Neural progenitor cell (in vitro differentiated cells): ENCODE data around the gene EIF5A2. TPM values are rescaled to one million over a fixed set of nuclear protein-coding genes. Genes with fewer than 3 reads are reported as not detected.
A peak's percentile ranks its signal among the peaks of the same experiment; 100 is the strongest.

Experiments
- DNase-seq: peaks from one replicate; pipeline ENCODE4 v3.0.0-alpha.2; 2016; ENCODE audit warnings: low spot score
- H2AFZ ChIP-seq: fragments of 200-600 bp; sonication (generic); replicated peaks from 2 replicates; pipeline ENCODE4 v1.6.1; 2016; ENCODE audit warnings: antibody characterized with exemption
- H3F3A ChIP-seq: fragments of 200-600 bp; sonication (generic); 2 replicates; pipeline ENCODE4 v1.6.1; 2016; ENCODE audit warnings: antibody characterized with exemption, low read depth
- H3K27ac ChIP-seq: fragments of 200-600 bp; sonication (generic); 2 replicates; pipeline ENCODE4 v1.5.1; 2016; ENCODE audit warnings: mild to moderate bottlenecking
- H3K27me3 ChIP-seq: fragments of 200-600 bp; sonication (generic); 2 replicates; pipeline ENCODE4 v1.6.1; 2016; ENCODE audit warnings: mild to moderate bottlenecking, moderate library complexity
- H3K36me3 ChIP-seq: fragments of 200-600 bp; sonication (generic); 2 replicates; pipeline ENCODE4 v1.5.1; 2016
- H3K4me1 ChIP-seq: fragments of 200-600 bp; sonication (generic); 2 replicates; pipeline ENCODE4 v1.6.1; 2016; ENCODE audit warnings: mixed run types
- H3K4me2 ChIP-seq: fragments of 200-600 bp; sonication (generic); 2 replicates; pipeline ENCODE4 v1.6.1; 2016
- H3K4me3 ChIP-seq: fragments of 200-600 bp; sonication (generic); 2 replicates; pipeline ENCODE4 v1.5.1; 2016
- H3K79me2 ChIP-seq: fragments of 200-600 bp; sonication (generic); 2 replicates; pipeline ENCODE4 v1.6.1; 2016; ENCODE audit warnings: low read depth
- H3K9ac ChIP-seq: fragments of 200-600 bp; sonication (generic); 2 replicates; pipeline ENCODE4 v1.6.1; 2016
- H3K9me3 ChIP-seq: fragments of 200-600 bp; sonication (generic); 2 replicates; pipeline ENCODE4 v1.5.1; 2016; ENCODE audit warnings: low read depth
- H4K20me1 ChIP-seq: fragments of 200-600 bp; sonication (generic); 2 replicates; pipeline ENCODE4 v1.6.1; 2016; ENCODE audit warnings: low read depth
- H3K27ac Mint-ChIP-seq: 3 replicates; pipeline ENCODE4 v1.8.0; 2021; ENCODE audit warnings: mixed read lengths
- H3K27me3 Mint-ChIP-seq: 2 replicates; pipeline ENCODE4 v1.8.0; 2022; ENCODE audit warnings: low read depth, mild to moderate bottlenecking, inconsistent platforms, moderate library complexity, mixed read lengths; ENCODE audit not compliant: insufficient read depth
- H3K36me3 Mint-ChIP-seq: 3 replicates; pipeline ENCODE4 v1.8.0; 2021; ENCODE audit warnings: mixed read lengths
- H3K4me1 Mint-ChIP-seq: 3 replicates; pipeline ENCODE4 v1.8.0; 2021; ENCODE audit warnings: mixed read lengths
- H3K4me3 Mint-ChIP-seq: 3 replicates; pipeline ENCODE4 v1.8.0; 2021; ENCODE audit warnings: mild to moderate bottlenecking, moderate library complexity, mixed read lengths
- H3K9me3 Mint-ChIP-seq: 3 replicates; pipeline ENCODE4 v1.8.0; 2020; ENCODE audit warnings: mixed read lengths
- CTCF ChIP-seq: fragments of 200-600 bp; sonication (generic); IDR thresholded peaks from 2 replicates; pipeline ENCODE4 v1.5.1; 2017; ENCODE audit warnings: antibody characterized with exemption, mild to moderate bottlenecking
- EZH2 ChIP-seq: fragments of 200-600 bp; sonication (generic); IDR thresholded peaks from 2 replicates; pipeline ENCODE4 v1.6.1; 2017; ENCODE audit warnings: antibody characterized with exemption, mild to moderate bottlenecking, moderate library complexity
- EZH2phosphoT487 ChIP-seq: fragments of 200-600 bp; sonication (generic); IDR thresholded peaks from 2 replicates; pipeline ENCODE4 v1.6.1; 2017; ENCODE audit warnings: antibody characterized with exemption
- total RNA-seq: library from RNA; depleted of rRNA; stranded (reverse); fragments of >200 nt; gene quantifications from 2 replicates; pipeline ENCODE4 v1.2.3, GENCODE V29; 2015; ENCODE audit warnings: low replicate concordance

EIF5A2 gene
- total RNA-seq = 6.6 and 8.4 TPM in 2 replicates

GRCh38 chr3:170908235-170909116, at the start of gene EIF5A2:
EIF5A2 (minus strand) TSS chr3:170908637; CDS start chr3:170907806, 831 bp downstream.
- peak within 1 kb of the TSS; percentile 93 for H3K4me3 Mint-ChIP-seq
- no peak within 1 kb of the TSS for H3K27ac Mint-ChIP-seq
- peaks cover 23% of the 10 kb centered on the region for H3K27me3 ChIP-seq
- no peaks in the 10 kb centered on the region for H3K36me3 Mint-ChIP-seq
- peaks cover 19% of the 10 kb centered on the region for H3F3A ChIP-seq
- H3K9ac ChIP-seq = peak within 1 kb of the TSS; percentile 2
- peak within 1 kb of the TSS; percentile 92 for H3K4me2 ChIP-seq
- no peaks in the 10 kb centered on the region for H4K20me1 ChIP-seq
- peaks cover 8% of the 10 kb centered on the region for H3K27me3 Mint-ChIP-seq
- peak within 1 kb of the TSS; percentile 73 for H3K4me3 ChIP-seq
- peaks cover 14% of the 10 kb centered on the region for H3K4me1 Mint-ChIP-seq
- peak within 1 kb of the TSS; percentile 97 for H2AFZ ChIP-seq
- peaks cover 8% of the 10 kb centered on the region for H3K4me1 ChIP-seq
- no peaks in the 10 kb centered on the region for H3K9me3 ChIP-seq
- no peaks in the 10 kb centered on the region for H3K79me2 ChIP-seq
- peaks cover 6% of the 10 kb centered on the region for H3K36me3 ChIP-seq
- H3K27ac ChIP-seq = no peak within 1 kb of the TSS
- DNase-seq = peak; percentile 95
- H3K9me3 Mint-ChIP-seq = peaks cover 10% of the 10 kb centered on the region
- no peak for TF ChIP-seq EZH2phosphoT487
- no peak for TF ChIP-seq CTCF
- no peak for TF ChIP-seq EZH2

GRCh38 chr3:170956647-170957046, 48.2 kb upstream of the EIF5A2 start:
- Histone ChIP-seq H3K4me3 (no peak overlapping the region), H3K9me3 (no peaks in the 10 kb centered on the region), H3K4me2 (no peak overlapping the region), H3K4me1 (no peaks in the 10 kb centered on the region), H4K20me1 (no peaks in the 10 kb centered on the region), H3F3A (no peaks in the 10 kb centered on the region), H3K9ac (no peak overlapping the region), H3K27me3 (no peaks in the 10 kb centered on the region), H3K36me3 (no peaks in the 10 kb centered on the region), H2AFZ (no peak overlapping the region), H3K27ac (no peak overlapping the region), H3K79me2 (no peaks in the 10 kb centered on the region)
- TF ChIP-seq CTCF = no peak
- TF ChIP-seq EZH2phosphoT487 = no peak
- TF ChIP-seq EZH2 = no peak
- no peak overlapping the region for H3K27ac Mint-ChIP-seq
- H3K27me3 Mint-ChIP-seq = no peaks in the 10 kb centered on the region
- no peaks in the 10 kb centered on the region for H3K4me1 Mint-ChIP-seq
- DNase-seq = no peak
- no peaks in the 10 kb centered on the region for H3K9me3 Mint-ChIP-seq
- no peak overlapping the region for H3K4me3 Mint-ChIP-seq
- no peaks in the 10 kb centered on the region for H3K36me3 Mint-ChIP-seq

DNA sequence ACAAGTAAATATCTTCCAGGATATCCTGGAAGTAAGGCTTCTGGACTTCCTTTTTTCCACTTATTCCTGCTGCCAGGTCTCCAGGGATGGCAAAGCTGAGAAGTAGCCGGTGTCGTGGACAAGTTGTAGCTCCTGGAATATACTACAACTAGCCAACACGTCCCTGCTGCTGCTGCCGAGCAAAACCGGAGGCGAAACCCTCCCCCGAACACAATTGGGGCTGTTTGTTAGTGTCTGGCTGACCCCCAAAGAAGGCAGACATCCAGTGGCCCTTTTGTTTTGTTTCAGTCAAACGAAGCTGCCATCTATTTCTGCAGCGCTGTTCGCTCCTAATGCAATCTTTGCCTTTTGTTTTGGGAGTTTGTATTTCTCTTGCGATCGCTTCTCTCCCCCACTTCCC, 45.3 kb upstream of the EIF5A2 start:
- Histone ChIP-seq H3F3A (no peaks in the 10 kb centered on the region), H3K9me3 (no peaks in the 10 kb centered on the region), H3K4me1 (no peaks in the 10 kb centered on the region), H3K4me3 (no peak overlapping the region), H3K27me3 (no peaks in the 10 kb centered on the region), H3K4me2 (no peak overlapping the region), H3K36me3 (no peaks in the 10 kb centered on the region), H4K20me1 (no peaks in the 10 kb centered on the region), H3K9ac (no peak overlapping the region), H3K79me2 (no peaks in the 10 kb centered on the region), H2AFZ (peak overlapping the region; percentile 84), H3K27ac (no peak overlapping the region)
- peak; percentile 3 for DNase-seq
- H3K4me1 Mint-ChIP-seq = no peaks in the 10 kb centered on the region
- TF ChIP-seq CTCF (no peak), EZH2phosphoT487 (no peak), EZH2 (no peak)
- no peak overlapping the region for H3K4me3 Mint-ChIP-seq
- no peaks in the 10 kb centered on the region for H3K36me3 Mint-ChIP-seq
- H3K27me3 Mint-ChIP-seq = no peaks in the 10 kb centered on the region
- H3K9me3 Mint-ChIP-seq = no peaks in the 10 kb centered on the region
- H3K27ac Mint-ChIP-seq = no peak overlapping the region
